ENCODE measurements around the gene RTN1.

RTN1 gene

DNA sequence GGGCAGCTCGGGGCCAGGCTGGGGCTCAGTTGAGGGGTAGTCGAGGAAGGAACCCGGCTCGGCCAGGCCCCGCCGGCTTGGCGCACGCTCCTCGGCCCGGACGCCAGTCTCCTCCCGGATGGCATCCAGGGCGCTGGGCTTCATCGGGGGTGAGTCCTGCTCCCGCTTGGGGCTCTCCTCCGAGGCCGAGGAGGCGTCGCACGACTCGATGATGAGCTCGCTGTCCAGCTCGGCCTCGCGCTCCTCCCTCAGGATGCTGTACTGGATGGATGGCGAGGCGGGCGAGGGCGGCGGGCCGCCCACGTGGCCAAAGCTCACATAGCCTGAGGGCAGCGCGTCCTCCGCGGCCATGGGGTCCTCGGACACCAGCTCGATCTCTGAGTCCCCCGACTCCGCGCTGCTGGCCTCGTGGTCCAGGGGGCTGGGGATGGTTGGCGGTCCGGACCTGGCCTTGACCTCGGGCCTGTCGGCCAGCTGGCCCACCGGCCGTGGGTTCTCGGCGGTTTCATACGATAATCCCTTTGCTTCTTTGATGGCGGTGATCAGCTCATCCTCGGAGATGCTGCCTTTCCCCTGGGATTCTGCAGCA lies 143.4 kb downstream of the RTN1 start:
- no peak overlapping the region for H3K4me3 ChIP-seq (ENCODE audit: low read depth, low read length)
- no peak for DNase-seq (ENCODE audit: low read depth)
- TF ChIP-seq, protein P1, sequence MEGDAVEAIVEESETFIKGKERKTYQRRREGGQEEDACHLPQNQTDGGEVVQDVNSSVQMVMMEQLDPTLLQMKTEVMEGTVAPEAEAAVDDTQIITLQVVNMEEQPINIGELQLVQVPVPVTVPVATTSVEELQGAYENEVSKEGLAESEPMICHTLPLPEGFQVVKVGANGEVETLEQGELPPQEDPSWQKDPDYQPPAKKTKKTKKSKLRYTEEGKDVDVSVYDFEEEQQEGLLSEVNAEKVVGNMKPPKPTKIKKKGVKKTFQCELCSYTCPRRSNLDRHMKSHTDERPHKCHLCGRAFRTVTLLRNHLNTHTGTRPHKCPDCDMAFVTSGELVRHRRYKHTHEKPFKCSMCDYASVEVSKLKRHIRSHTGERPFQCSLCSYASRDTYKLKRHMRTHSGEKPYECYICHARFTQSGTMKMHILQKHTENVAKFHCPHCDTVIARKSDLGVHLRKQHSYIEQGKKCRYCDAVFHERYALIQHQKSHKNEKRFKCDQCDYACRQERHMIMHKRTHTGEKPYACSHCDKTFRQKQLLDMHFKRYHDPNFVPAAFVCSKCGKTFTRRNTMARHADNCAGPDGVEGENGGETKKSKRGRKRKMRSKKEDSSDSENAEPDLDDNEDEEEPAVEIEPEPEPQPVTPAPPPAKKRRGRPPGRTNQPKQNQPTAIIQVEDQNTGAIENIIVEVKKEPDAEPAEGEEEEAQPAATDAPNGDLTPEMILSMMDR (conservative IDR thresholded peaks at IDR 0.05; ENCODE audit: low read depth, low read length): no peak

DNA sequence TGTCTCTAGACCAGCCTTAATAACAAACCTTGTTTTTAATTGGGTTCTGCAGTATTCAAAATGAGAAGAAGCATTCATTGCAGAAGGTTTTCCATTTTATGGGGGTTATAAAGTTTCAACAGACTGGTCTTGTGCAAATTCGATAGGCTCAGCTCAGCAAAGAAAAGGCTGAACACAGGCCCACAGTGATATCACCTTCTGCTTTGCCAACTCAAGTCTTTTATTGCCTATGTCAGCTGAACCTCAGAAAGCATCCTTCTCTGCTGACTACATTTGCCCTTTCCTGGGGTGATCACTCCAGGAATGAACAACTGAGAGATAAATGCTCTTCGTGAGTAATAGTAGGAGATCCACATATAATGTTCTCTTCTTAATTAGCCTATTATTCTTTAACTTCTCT lies 159.5 kb downstream of the RTN1 start:
- peak; percentile 11 for DNase-seq (ENCODE audit: low read depth)
- H3K4me3 ChIP-seq (ENCODE audit: low read depth, low read length): no peak overlapping the region
- TF ChIP-seq, protein P1 (conservative IDR thresholded peaks at IDR 0.05; ENCODE audit: low read depth, low read length): no peak

DNA sequence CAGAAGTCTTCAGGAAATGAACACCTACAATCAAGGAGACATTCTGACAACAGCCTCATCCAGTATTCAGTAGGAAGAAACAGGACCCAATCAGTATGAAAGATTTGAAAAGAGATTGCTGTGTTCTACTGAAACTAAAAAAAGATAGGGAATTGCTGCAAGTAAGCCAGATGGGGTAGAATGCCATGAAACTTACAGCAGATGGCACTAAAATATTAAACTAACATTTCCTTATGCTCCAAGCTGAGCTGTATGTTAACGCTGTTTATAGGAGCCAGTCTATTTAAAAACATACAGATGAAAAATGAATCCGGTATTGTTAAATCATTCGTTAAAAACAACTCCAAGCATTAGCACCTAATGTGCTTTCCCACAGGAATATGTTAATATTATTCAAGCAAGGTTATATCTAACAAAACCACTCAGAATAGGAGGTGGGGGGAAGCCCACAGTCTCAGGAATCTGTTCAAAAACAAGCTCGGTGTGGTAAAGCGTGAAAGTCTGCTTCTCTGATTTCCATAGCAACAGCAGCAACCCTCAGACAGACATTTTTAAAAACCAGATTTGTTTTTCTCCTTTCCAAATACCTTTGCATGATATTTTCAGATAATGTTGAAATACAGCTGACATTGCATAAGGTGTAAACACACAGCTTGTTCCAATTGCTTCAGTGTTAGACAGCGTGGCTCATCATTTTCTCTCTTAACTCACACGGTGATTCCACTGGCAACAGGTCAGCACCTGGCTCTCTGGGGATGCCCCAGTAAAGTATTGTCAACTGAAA lies 162.6 kb downstream of the RTN1 start:
- TF ChIP-seq, protein P1 (conservative IDR thresholded peaks at IDR 0.05; ENCODE audit: low read depth, low read length): peak; percentile 32
- H3K4me3 ChIP-seq (ENCODE audit: low read depth, low read length): no peak overlapping the region
- DNase-seq (ENCODE audit: low read depth): peak; percentile 46

DNA sequence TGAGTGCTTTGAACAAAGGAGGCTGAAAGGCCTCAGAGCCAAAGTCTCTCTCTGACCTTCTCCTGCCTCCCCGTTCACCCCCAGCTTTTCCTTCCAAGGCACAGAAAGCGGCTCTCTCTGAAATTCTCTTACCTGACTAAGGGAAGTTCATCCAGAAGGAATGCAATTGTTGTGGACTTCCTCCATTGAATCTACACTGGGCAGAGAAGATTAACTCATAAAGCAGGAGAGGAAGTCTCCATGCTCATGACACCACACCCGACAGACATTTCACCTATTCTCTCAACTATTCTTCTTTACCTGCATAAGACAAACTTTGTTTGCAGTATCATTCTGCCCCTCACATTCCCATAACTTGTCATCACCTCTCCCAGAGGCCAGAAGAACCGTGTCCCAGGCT lies 164.7 kb downstream of the RTN1 start:
- TF ChIP-seq, protein P1 (conservative IDR thresholded peaks at IDR 0.05; ENCODE audit: low read depth, low read length): no peak
- no peak for DNase-seq (ENCODE audit: low read depth)
- H3K4me3 ChIP-seq (ENCODE audit: low read depth, low read length): no peak overlapping the region

DNA sequence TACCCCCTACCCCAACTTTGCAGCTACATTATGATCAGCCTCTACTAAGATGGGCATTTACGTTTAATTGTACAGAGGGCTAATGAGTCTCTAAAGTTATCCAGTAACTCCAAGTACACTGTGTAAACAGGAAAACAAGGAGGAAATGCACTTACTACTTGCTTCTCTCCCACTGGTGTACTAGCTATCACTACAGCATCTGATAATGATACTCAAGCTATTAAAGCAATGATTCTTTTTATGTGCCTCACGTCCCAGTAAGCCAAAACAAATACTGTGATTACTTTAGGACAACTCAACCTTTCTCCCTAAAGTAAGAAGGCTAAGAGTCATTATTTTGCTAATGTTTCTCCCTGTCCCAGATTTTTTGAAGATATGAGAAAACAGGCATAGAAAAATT lies 165.3 kb downstream of the RTN1 start:
- TF ChIP-seq, protein P1 (conservative IDR thresholded peaks at IDR 0.05; ENCODE audit: low read depth, low read length): no peak
- no peak for DNase-seq (ENCODE audit: low read depth)
- no peak overlapping the region for H3K4me3 ChIP-seq (ENCODE audit: low read depth, low read length)

GRCh38 chr14:59704054-59704645 lies 166.4 kb downstream of the RTN1 start:
- no peak overlapping the region for H3K4me3 ChIP-seq (ENCODE audit: low read depth, low read length)
- TF ChIP-seq, protein P1 (conservative IDR thresholded peaks at IDR 0.05; ENCODE audit: low read depth, low read length): no peak
- no peak for DNase-seq (ENCODE audit: low read depth)

All from choroid plexus epithelial cell (primary cell).